Fibroblast of skin of back (primary cell): Measurements from ENCODE around the gene SRM.
"Not testable (repeated sequence)": the region's sequence is repeated elsewhere in the genome, so short reads cannot be mapped to it uniquely, and the experiment has no call there.

ENCODE experiments used
- DNase-seq: peaks from one replicate; pipeline ENCODE4 v3.0.0-alpha.2; 2013

Gene SRM

DNA sequence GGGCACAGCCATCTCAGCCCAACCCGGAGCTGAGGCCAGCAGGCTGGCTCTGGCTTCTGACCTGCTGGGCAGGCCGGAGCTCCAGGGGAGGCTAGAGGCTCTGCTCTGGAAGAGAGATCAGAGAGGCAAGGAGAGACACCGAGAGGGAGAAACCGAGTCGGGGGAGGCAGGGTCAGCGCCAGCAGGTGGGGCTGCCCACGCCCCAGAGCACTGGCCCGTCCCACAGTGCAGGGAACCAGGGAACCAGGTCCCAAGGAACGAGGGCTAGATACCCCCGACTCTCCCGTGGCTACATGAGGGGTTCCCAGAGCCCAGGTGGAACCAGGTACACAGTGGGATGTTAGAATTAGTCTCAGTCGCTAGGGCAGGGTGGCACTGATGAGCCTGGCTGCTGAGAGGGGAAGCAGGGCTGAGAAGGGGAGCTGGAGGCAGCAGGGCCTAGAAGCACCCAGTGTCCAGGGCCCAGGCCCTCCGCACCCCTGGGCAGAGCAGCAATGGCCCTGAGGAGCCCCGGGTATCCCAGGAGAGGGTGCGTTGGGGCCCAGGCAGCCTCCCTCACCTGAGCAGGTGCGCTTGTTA lies 14.9 kb downstream of the SRM start:
- no peak for DNase-seq

DNA sequence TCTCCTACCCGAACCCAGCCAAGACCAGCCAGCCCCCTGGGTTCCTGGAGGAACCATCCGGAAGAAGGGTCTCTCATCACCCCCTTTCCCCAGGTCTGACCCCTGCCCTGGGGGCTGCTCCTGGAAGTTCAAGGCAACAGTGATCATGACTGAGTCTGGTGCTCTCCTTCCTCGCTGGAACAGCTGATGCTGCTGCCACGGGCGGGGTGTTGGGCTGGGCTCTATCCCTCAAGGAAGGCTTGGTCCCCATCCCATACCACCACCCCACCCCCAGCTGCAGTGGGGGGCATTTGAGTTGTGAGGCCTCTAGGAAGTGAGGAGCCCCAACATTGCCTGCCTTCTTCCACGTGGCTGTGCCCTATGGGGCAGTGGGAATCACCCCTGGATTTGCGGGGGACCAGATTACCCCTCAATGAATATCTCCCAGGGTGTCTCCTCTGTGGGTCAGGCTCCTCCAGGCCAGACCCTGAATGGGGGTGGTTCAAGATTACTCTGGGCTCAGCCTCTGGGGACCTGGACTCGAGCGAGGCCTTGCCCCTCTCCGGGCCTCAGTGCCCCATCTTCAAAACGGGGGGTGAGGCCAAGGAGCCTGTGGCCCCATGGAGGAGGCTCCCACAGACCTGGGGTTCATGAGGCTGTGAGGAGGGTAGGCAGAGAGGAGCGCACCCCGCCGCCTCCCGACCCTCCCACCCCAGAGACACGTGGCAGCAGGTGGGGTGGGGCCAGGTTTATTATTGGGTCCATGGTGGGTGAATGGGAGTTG lies 15.6 kb downstream of the SRM start:
- DNase-seq = no peak

DNA sequence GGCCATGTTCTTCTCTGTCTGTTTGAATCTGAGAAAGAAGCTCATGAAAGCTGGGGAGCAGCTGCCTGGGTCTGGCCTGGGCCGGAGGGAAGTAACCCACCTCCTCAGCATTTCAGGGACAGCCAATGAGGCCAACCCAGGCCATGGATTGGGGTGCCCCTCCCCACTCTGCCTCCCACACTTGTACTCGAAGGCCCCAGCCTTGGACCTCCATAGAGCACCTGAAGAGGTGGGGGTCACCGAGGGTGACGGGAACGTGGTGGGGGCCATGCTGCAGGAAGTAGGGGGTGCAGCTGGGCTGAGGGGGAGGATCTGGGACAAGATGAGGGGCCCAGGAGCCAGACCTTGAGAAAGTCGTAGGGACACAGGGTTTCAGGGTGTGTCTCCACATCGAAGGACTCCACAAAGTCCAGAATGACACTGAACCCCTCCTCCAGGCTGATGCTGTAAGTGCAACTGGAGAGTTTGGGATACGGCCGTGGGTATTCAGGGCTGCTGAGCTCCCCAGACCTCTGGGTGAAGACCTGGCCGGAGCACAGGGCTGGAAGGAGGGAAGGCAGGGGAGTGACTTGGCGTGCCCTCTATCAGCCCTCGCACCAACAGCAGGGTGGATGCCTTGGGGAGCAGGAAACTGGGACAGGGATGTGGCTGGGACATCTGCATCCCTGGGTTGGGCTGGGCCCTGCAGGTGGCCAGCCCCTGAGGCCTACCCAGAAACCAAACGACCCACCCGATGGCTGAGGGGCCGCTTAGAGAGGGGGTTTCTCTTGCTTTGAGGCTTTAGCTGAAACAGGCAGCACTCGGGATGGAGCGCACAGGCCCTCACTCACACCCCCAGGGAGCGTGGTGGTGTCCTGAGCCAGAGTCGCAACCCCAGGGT lies 16.6 kb downstream of the SRM start:
- DNase-seq = no peak

DNA sequence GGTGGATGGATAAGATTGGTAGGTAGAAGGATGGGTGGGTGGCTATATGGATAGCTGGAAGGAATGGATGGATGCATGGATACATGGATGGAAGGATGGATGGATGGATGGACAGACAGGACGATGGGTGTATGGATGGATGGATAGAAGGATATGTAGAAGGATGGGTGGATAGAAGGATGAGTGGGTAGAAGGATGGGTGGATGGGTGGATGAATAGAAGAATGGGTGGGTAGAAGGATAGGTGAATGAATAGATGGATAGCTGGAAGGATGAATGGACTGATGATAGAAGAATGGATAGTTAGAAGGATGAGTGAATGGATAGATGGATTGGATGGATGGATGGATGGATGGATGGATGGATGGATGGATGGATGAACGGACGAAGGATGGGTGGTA lies 17.8 kb downstream of the SRM start:
- no peak for DNase-seq

DNA sequence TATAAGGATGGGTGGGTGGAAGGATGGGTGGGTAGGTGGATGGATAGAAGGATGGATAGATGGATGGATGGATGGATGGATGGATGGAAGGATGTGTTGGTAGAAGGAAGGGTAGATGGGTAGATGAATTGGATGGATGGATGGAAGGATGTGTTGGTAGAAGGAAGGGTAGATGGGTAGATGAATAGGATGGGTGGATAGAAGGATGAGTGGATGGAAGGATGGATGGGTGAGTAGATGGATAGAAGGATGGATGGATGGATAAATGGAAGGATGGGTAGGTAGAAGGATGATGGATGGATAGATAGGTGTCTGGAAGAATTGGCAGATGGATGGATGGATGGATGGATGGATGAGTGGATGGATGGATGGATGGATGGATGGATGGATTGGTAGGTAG lies 18.8 kb downstream of the SRM start:
- no peak for DNase-seq

DNA sequence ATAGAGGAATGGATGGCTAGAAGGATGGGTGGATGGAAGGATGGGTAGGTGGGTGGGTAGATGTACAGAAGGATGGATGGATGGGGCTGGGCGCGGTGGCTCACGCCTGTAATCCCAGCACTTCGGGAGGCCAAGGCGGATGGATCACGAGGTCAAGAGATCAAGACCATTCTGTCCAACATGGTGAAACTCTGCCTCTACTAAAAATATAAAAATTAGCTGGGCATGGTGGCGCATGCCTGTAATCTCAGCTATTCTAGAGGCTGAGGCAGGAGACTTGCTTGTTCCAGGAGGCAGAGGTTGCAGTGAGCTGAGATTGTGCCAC lies 19.8 kb downstream of the SRM start:
- DNase-seq = not testable (repeated sequence)

DNA sequence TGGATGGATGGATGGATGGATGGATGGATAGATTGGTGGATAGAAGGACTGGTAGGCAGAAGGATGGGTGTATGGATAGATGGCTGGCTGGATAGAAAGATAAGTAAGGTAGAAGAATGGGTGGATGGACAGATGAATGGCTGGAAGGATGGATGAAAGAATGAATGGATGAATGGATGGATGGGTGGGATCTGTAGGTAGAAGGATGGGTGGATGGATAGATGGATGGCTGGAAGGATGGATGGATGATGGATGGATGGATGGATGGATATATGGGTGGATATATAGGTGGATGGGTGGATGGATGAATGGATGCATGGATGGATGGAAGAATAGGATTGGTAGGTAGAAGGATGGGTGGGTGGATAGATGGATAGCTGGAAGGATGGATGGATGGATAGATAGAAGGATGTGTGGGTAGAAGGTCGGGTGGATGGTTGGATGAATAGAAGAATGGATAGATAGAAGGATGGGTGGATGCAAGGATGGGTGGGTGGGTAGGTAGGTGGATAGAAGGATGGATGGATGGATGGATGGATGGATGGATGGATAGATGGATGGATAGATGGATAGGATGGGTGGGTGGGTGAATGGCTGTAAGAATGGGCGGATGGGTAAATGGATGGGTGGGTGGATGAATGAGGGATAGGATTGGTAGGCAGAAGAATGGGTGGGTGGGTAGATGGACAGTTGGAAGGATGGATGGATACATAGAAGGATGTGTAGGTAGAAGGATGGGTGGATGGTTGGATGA lies 20.3 kb downstream of the SRM start:
- DNase-seq = no peak

DNA sequence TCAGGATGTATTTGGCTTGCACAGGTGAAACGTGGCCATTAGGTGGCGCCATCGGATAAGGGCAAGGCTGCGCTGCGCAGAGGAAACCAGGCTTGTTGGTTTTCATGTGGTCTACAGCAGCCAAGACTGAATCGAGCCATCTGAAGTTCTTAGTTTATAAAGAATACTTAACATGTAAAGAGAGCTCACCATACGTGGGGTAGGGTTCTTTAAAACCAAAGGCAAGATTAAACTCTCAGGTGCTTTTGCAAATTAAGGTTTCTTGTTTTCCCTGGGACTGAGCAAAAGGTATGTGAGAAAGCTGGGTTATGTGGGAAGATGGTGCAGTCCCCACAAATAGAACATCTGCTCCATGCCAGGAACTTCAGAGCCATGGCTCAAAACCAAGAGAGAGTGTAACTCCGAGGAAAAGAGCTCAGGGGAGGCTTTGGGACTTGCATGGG lies 22.1 kb downstream of the SRM start:
- peak; percentile 73 for DNase-seq

DNA sequence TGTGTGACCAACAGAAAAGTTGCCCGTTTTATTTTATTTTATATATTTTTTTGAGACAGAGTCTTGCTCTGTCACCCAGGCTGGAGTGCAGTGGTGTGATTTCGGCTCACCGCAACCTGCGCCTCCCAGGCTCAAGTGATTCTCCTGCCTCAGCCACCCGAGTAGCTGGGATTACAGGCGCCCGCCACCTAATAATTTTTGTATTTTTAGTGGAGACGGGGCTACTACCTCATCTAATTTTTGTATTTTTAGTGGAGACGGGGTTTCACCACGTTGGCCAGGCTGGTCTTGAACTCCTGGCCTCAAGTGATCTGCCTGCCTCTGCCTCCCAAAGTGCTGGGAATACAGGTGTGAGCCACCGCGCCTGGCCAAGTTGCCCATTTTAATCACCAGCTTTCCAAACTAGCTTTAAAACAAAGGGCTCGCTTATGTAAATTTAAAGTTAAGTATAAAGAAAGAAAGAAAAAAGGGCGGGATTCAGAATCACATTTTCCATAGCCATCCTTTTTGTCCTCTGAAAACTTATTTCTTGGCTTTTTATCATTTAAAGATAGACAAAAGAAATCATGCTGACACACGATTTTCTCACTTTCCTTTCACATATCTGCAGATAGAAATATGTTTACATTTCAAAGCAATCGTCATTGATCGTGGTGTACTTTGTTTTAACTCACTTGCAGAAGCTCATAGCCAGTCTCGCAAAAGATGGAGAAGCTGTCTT lies 22.6 kb downstream of the SRM start:
- DNase-seq = not testable (repeated sequence)

DNA sequence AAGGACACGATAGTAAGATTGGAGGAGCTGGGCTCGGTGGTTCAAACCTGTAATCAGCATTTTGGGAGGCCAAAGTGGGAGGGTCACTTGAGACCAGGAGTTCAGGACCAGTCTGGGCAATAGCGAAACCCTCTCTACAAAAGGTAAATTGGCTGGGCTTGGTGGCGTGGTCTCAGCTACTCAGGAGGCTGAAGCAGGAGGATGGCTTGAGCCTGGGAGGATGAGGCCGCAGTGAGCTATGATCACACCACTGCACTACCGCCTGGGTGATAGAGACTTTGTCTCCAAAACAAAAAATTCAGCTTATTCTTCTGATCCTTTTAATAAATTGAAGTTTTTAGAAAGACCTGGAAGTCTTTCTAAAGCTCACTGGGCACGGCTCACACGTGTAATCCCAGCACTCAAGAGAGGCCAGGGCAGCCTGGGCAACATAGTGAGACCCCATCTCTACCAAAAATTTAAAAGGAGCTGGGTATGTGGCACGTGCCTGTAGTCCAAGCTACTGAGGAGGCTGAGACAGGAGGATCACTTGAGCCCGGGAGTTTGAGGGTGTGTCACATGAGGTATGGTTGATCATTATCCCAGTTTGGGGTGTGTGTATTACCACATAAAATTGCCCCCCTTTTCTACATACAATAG lies 28.1 kb downstream of the SRM start:
- no peak for DNase-seq

DNA sequence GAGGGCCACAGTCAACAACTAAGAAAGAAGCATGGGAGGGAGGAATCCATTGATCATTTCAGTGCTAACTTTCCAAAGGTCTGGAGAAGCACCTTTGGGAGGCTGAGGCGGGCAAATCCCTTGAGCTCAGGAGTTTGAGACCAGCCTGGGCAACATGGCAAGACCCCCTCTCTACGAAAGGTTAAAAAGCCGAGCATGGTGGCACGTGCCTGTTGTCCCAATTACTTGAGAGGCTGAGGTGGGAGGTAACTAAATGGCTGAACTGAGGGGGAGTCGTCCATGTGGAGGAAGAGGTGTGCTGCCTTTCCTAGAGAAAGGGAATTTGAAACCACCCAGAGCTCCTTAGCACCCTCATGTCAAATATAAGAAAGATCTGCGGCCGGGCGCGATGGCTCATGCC lies 29.0 kb downstream of the SRM start:
- no peak for DNase-seq

DNA sequence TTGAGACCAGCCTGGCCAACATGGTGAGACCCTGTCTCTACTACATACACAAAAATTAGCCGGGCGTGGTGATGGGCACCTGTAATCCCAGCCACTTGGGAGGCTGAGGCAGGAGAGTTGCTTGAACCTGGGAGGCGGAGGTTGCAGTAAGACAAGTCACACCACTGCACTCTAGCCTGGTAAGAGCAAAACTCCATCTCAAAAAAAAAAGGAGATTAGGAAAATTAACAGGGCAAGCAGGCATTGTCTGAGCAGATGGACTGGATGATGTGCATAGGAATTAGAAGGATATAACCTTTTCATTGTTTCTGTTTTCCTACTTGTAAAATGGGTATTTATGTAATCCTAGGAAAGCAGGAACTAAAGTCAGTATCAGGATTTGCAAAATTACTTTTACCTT lies 31.8 kb downstream of the SRM start:
- no peak for DNase-seq

DNA sequence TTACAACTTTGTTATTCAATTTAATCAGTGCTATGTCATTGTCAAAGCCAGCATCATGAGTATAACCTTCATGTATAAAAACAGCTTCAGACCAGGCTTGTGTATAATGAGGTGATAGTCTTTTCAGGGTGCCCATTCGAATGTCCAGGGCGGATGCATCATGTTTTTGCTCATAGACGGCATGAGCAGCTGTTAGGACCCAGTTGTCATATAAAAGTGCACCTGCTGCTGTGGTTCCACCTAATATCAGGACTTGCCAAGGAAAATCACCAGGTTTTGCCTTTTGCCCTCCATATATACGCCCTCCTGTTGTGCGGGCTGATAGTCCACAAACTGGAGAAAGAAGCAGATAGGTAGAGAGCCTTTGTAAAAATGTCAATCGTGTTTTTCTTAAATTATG lies 32.5 kb downstream of the SRM start:
- DNase-seq = no peak

DNA sequence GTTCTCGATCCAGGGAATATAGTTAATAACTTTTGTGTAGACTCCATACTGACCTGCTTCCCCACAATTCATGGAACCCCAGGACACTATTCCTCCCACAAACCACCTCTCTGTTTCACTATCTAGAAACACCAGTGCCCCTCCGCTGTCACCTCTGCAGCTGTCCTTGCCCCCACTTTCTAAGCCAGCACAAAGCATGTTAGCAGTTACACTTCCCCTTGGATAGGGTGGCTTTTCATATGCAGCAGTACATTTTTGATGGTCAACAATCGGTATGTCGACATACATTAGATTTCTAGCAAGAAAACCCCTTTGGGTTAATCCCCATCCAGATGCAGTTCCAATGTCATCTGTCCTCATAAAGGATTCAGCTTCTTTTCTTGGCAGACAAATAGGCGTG lies 32.9 kb downstream of the SRM start:
- no peak for DNase-seq

DNA sequence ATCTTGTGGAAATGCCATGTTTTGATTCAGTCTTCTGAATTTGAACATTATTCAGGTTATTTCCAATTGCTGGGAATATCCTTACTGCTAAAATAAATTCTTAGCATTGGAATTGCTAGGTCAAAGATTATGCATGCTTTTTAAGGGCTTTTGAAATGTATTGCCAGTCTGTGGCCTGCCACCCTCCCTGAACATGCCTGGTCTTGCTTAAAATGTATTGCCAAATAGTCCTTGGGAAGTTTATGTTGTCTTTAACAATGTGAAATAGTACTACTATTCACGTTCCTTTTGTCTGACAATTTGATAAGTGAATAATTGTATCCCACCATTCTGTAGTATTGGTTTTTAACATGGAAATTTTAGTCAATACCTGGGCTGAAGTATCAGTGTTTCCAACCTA lies 33.8 kb downstream of the SRM start:
- no peak for DNase-seq

DNA sequence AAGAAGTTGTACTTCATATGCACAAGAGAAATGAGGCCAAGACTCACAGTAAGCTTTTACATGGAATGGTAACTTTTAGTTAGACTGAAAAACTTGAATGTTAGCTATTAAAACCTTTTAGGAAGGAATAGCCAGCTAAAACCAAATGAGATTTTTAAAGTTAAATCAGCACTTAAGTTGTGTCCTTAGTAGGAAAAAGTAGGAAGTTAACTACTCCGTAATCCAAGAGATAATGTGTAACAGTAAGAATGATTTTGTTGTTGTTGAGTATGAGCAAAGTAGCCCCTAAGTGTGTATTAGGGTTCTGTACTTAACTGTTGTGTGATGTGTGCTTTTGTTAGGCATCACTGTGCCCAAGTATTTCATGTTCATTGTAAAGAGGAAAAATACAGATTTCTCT lies 34.2 kb downstream of the SRM start:
- no peak for DNase-seq

DNA sequence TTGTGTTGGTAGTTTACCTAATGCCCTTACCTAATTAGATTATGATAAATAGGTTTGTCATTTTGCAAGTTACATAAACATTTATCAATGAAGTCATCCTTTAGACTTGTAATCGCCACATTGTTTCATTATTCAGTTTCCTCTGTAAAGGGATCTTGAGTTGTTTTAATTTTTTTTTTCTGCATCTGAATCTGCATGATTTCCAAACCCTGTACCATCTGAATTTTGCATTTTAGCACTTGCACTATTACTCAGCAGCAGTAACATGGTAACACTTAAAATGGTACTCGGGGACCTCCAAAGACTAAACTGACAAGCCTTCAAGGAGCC lies 35.0 kb downstream of the SRM start:
- no peak for DNase-seq

DNA sequence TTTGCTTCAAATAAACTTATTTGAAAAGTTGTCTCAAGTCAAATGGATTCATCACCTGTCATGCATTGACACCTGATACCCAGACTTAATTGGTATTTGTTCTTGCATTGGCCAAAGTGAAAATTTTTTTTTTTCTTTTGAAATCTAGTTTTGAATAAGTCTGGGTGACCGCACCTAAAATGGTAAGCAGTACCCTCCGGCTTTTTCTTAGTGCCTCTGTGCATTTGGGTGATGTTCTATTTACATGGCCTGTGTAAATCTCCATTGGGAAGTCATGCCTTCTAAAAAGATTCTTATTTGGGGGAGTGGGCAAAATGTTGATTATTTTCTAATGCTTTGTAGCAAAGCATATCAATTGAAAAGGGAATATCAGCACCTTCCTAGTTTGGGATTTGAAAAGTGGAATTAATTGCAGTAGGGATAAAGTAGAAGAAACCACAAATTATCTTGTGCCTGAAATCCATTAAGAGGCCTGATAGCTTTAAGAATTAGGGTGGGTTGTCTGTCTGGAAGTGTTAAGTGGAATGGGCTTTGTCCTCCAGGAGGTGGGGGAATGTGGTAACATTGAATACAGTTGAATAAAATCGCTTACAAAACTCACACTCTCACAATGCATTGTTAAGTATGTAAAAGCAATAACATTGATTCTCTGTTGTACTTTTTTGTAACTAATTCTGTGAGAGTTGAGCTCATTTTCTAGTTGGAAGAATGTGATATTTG lies 35.5 kb downstream of the SRM start:
- no peak for DNase-seq

DNA sequence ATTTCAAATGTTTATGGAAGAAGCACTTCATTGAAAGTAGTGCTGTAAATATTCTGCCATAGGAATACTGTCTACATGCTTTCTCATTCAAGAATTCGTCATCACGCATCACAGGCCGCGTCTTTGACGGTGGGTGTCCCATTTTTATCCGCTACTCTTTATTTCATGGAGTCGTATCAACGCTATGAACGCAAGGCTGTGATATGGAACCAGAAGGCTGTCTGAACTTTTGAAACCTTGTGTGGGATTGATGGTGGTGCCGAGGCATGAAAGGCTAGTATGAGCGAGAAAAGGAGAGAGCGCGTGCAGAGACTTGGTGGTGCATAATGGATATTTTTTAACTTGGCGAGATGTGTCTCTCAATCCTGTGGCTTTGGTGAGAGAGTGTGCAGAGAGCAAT lies 36.6 kb downstream of the SRM start:
- DNase-seq = no peak

DNA sequence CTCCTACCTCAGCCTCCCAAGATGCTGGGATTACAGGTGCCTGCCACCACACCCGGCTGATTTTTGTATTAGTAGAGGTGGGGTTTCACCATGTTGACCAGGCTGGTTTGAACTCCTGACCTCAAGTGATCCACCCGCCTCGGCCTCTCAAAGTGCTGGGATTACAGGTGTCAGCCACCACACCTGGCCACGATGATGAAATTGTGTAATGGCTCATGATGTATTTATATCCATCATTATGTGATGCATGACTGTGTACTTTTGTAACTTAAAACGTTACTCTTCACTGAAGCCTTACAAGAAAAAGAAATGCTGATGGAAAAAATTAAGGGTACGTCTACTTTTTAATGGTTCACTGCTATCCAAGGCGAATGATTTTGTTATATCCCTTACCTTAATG lies 39.8 kb downstream of the SRM start:
- no peak for DNase-seq

DNA sequence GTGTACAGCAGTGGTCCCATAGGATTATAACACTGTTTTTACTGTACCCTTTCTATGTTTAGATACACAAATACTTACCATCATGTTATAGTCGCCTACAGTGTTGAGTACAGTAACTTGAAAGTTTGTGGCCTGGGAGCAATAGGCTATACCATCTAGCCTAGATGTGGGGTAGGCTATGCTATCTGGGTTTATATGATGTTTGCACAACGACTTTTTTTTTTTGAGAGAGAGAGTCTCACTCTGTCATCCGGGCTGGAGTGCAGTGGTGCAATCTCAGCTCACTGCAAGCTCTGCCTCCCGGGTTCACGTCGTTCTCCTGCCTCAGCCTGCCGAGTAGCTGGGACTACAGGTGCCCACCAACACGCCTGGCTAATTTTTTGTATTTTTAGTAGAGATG lies 40.5 kb downstream of the SRM start:
- not testable (repeated sequence) for DNase-seq
